ENCODE measurements around the gene ZNF91.
"Not testable (repeated sequence)": the region's sequence is repeated elsewhere in the genome, so short reads cannot be mapped to it uniquely, and the experiment has no call there.

Gene ZNF91

GRCh38 chr19:23395041-23395721, at the start of gene ZNF91:
Gene ZNF91 (minus strand): TSS chr19:23395471. CDS start chr19:23395354, 117 bp downstream.
- DNase-seq (ENCODE audit: low read depth), result peak; percentile 87

GRCh38 chr19:23440791-23441190, 45.5 kb upstream of the ZNF91 start:
- no peak for DNase-seq (ENCODE audit: low read depth)

- DNase-seq (ENCODE audit: low read depth), result no peak
Measured at GRCh38 chr19:23440207-23440606, 44.9 kb upstream of the ZNF91 start.

- DNase-seq (ENCODE audit: low read depth), result no peak
Measured at GRCh38 chr19:23439623-23440022, 44.4 kb upstream of the ZNF91 start.

GRCh38 chr19:23437901-23438300, 42.6 kb upstream of the ZNF91 start:
- no peak for DNase-seq (ENCODE audit: low read depth)

GRCh38 chr19:23436944-23437343, 41.7 kb upstream of the ZNF91 start:
- DNase-seq (ENCODE audit: low read depth), result no peak

- no peak for DNase-seq (ENCODE audit: low read depth)
Measured at GRCh38 chr19:23436318-23436717, 41.0 kb upstream of the ZNF91 start.

- DNase-seq (ENCODE audit: low read depth), result no peak
Measured at GRCh38 chr19:23420824-23421223, 25.6 kb upstream of the ZNF91 start.

- DNase-seq (ENCODE audit: low read depth), result not testable (repeated sequence)
Measured at GRCh38 chr19:23419261-23419660, 24.0 kb upstream of the ZNF91 start.

- DNase-seq (ENCODE audit: low read depth), result no peak
Measured at GRCh38 chr19:23415561-23416191, 20.4 kb upstream of the ZNF91 start.

- no peak for DNase-seq (ENCODE audit: low read depth)
Measured at GRCh38 chr19:23415034-23415433, 19.8 kb upstream of the ZNF91 start.

GRCh38 chr19:23410155-23410554, 14.9 kb upstream of the ZNF91 start:
- DNase-seq (ENCODE audit: low read depth), result no peak

- DNase-seq (ENCODE audit: low read depth), result no peak
Measured at GRCh38 chr19:23409392-23410048, 14.2 kb upstream of the ZNF91 start.

GRCh38 chr19:23407616-23408133, 12.4 kb upstream of the ZNF91 start:
- DNase-seq (ENCODE audit: low read depth), result no peak

- no peak for DNase-seq (ENCODE audit: low read depth)
Measured at GRCh38 chr19:23406721-23407120, 11.4 kb upstream of the ZNF91 start.

- DNase-seq (ENCODE audit: low read depth), result no peak
Measured at GRCh38 chr19:23406091-23406490, 10.8 kb upstream of the ZNF91 start.

GRCh38 chr19:23404676-23405075, 9.4 kb upstream of the ZNF91 start:
- DNase-seq (ENCODE audit: low read depth), result no peak

- DNase-seq (ENCODE audit: low read depth), result no peak
Measured at GRCh38 chr19:23403581-23404324, 8.5 kb upstream of the ZNF91 start.

GRCh38 chr19:23403052-23403451, 7.8 kb upstream of the ZNF91 start:
- DNase-seq (ENCODE audit: low read depth), result no peak

- DNase-seq (ENCODE audit: low read depth), result no peak
Measured at GRCh38 chr19:23402388-23402787, 7.1 kb upstream of the ZNF91 start.

GRCh38 chr19:23401086-23401610, 5.9 kb upstream of the ZNF91 start:
- DNase-seq (ENCODE audit: low read depth), result no peak

GRCh38 chr19:23399443-23399842, 4.2 kb upstream of the ZNF91 start:
- no peak for DNase-seq (ENCODE audit: low read depth)

Measured in HS-27A (cell line).